Type B pancreatic cell (in vitro differentiated cells): Measurements from ENCODE around the gene EDN2. TPM values are rescaled to one million over a fixed set of nuclear protein-coding genes. Genes with fewer than 3 reads are reported as not detected.

ENCODE experiments used
- DNase-seq: peaks from one replicate; pipeline ENCODE4 v3.0.0; 2021; ENCODE audit warnings: mixed read lengths; ENCODE audit not compliant: unreplicated experiment; ENCODE audit errors: extremely low spot score
- H3K27ac Mint-ChIP-seq: 2 replicates; pipeline ENCODE4 v1.8.0; 2021; ENCODE audit warnings: mild to moderate bottlenecking, mixed read lengths
- H3K27me3 Mint-ChIP-seq: 2 replicates; pipeline ENCODE4 v1.8.0; 2021; ENCODE audit warnings: mixed read lengths
- H3K36me3 Mint-ChIP-seq: 2 replicates; pipeline ENCODE4 v1.8.0; 2021; ENCODE audit warnings: mixed read lengths
- H3K4me1 Mint-ChIP-seq: one replicate; pipeline ENCODE4 v1.8.0; 2021; ENCODE audit warnings: mixed read lengths; ENCODE audit not compliant: unreplicated experiment
- H3K4me3 Mint-ChIP-seq: 2 replicates; pipeline ENCODE4 v1.8.0; 2021; ENCODE audit warnings: mild to moderate bottlenecking, mixed read lengths
- H3K9me3 Mint-ChIP-seq: 2 replicates; pipeline ENCODE4 v1.8.0; 2021; ENCODE audit warnings: mixed read lengths
- total RNA-seq: library from RNA; stranded (reverse); gene quantifications from 2 replicates; pipeline ENCODE4 v1.2.1, GENCODE V29; 2021; ENCODE audit warnings: low replicate concordance
- TF ChIP-seq, protein P1 (sequence below): fragments of 200-600 bp; sonication (generic); conservative IDR thresholded peaks from 2 replicates; pipeline ENCODE4 v1.5.0; 2021; ENCODE audit warnings: antibody characterized with exemption, mild to moderate bottlenecking

EDN2 gene
- total RNA-seq, 1 donor from 2014 or later, result 0.24 TPM

DNA sequence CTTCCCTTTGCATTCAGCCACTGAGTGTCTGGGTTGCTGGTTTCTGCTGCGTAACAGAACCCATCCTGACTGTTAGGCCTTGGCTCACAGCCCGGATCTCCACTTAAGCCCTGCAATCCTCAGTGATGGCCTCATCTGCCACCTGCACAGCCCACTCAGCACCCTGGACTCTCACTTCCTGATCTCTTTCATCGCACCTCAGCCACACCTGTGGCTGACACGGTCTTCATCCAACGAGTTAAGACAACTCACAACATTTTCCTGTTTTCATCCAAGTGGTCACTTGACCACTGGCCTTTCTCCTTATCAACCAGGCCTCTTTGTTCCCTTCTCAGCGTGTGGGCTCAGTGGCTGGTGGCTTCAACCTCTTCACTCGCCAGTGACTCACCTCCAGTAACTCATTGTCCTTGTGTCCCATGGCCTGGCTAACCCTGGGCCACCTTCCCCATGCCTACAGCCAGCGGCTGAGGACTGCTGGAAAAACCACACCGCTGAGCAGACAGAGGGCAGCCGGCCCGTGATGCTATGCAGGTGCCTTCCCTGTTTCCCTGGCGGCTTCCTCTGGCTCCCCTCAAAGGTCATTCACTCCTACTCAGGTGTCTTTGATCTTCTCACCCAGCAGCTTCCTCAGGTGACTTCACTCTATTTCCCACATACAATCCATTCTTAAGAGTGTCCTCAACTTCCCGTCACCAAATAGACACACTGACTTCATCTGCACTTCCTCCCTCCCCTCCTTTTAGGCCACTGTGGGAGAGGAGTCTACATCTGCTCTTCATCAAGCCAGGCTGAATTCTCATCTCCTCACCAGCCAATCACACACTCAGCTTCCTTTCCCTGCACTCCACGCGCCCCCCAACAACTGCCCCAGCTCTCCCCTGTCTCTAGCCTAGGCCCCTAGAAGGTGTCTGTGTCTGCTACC lies 19.9 kb upstream of the EDN2 start:
- peaks cover 5% of the 10 kb centered on the region for H3K27me3 Mint-ChIP-seq
- H3K9me3 Mint-ChIP-seq, result no peaks in the 10 kb centered on the region
- no peak for DNase-seq
- H3K4me1 Mint-ChIP-seq, result peaks cover 31% of the 10 kb centered on the region
- H3K4me3 Mint-ChIP-seq, result peak overlapping the region; percentile 12
- no peaks in the 10 kb centered on the region for H3K36me3 Mint-ChIP-seq
- TF ChIP-seq, protein P1, sequence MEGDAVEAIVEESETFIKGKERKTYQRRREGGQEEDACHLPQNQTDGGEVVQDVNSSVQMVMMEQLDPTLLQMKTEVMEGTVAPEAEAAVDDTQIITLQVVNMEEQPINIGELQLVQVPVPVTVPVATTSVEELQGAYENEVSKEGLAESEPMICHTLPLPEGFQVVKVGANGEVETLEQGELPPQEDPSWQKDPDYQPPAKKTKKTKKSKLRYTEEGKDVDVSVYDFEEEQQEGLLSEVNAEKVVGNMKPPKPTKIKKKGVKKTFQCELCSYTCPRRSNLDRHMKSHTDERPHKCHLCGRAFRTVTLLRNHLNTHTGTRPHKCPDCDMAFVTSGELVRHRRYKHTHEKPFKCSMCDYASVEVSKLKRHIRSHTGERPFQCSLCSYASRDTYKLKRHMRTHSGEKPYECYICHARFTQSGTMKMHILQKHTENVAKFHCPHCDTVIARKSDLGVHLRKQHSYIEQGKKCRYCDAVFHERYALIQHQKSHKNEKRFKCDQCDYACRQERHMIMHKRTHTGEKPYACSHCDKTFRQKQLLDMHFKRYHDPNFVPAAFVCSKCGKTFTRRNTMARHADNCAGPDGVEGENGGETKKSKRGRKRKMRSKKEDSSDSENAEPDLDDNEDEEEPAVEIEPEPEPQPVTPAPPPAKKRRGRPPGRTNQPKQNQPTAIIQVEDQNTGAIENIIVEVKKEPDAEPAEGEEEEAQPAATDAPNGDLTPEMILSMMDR, result no peak
- peak overlapping the region; percentile 57 for H3K27ac Mint-ChIP-seq

DNA sequence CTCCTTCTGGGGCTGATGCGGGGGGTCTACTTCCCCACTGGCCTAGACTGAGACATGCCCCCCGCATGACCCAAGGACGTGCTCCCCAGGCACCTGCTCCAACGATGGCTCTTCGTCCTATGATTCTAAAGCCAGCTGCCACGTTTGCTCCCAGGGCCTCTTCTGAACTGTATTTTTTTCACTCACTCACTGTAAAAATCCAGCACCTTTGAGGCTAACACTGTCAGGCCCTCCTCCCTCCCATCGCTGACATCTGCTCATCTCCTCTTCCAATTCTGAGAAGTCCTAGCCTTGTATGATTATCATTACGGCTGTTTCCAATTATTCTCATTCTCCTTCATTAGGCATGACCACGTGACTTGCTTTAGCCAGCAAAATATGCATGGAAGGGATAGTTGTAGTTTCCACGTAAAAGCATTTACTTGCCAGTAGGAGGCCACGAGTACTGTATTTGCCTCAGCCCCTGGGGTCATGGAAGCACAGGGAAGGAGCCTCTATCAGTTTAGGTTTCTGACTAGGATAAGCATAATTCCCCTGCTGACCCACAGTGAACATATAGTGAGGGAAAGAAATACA lies 19.1 kb upstream of the EDN2 start:
- Mint-ChIP-seq H3K9me3 (no peaks in the 10 kb centered on the region), H3K36me3 (no peaks in the 10 kb centered on the region), H3K4me1 (peaks cover 31% of the 10 kb centered on the region), H3K4me3 (peak overlapping the region; percentile 21), H3K27ac (peak overlapping the region; percentile 57), H3K27me3 (peaks cover 5% of the 10 kb centered on the region)
- DNase-seq, result no peak
- TF ChIP-seq, protein P1, result peak; percentile 55

DNA sequence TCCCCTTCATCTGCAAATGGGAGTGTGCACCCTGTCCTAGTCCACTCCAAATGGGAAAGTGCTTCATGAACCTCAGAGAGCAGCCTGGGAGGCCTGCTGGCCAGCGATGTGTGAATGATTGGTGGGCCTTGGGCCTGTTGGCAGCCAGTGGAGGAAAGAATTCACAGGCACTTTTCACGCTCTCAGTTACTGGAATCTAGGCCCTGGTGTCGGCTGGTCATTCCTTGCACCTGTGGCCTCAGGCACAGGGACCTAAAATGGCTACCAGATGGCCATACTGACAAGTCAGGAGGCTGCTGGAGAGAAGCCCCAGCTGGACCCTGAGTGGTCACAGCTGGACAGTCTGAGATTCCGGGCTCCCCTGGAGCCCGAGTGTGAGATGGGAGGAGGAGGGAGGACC lies 18.4 kb upstream of the EDN2 start:
- Mint-ChIP-seq H3K4me1 (peaks cover 37% of the 10 kb centered on the region), H3K9me3 (no peaks in the 10 kb centered on the region), H3K27me3 (peaks cover 5% of the 10 kb centered on the region), H3K27ac (peak overlapping the region; percentile 16), H3K4me3 (no peak overlapping the region), H3K36me3 (no peaks in the 10 kb centered on the region)
- TF ChIP-seq, protein P1, result no peak
- DNase-seq, result no peak

DNA sequence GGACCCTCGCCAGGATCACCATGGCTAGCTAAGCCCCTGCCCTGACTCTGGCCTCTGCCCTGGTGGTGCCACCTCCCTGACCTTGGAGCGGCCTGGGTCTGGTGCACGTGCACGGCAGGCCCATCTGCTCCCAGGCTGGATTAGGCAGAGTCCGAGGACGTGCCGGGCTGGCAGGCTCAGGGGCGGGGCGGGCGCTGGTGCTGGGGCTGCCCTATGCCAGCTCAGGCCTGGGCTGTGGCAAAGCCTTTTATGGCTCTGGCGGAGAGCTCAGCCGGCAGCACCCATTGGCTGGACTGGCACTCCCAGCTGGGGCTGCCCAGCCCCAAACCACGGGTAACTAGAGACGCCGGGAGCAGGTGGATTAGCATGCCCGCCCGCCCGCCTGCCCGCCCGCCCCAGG lies 17.1 kb upstream of the EDN2 start:
- Mint-ChIP-seq H3K27me3 (no peaks in the 10 kb centered on the region), H3K9me3 (no peaks in the 10 kb centered on the region), H3K4me1 (peaks cover 32% of the 10 kb centered on the region), H3K27ac (no peak overlapping the region), H3K36me3 (no peaks in the 10 kb centered on the region), H3K4me3 (no peak overlapping the region)
- TF ChIP-seq, protein P1, result no peak
- no peak for DNase-seq

DNA sequence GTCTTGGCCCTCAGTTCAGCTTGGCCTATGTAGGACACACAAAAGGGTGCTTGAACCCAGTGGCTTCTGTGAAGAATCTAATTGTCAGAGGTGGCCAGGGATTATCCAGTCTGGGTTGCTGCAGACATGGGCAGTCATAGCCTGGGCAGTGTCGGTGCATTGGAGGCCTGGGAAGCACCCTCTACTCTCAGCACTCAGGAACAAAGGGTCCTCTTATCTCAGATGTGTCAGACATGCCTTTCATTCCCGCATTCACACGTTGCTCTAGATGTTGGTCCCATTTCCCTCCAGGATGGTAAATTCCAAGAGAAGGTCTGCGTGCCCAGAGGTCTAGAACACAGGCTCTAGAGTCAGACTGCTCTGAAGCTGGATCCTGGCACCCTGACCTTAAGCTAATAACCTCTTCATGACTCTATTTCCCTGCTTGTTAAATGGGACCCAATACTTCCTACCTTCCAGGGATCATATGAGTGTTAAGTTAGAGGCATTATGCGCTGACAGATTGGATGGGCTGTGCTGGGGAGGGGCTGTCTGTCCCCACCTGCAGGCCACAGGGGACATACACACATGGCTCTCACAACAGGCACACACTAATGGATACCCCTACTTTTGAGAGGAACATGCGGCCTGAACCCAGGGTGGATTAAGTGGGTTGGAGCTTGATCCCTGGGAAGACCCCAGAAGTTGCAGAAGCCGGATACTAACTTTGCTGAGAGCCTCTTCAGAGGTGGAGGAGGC lies 16.5 kb upstream of the EDN2 start:
- Mint-ChIP-seq H3K4me3 (no peak overlapping the region), H3K9me3 (no peaks in the 10 kb centered on the region), H3K27ac (peak overlapping the region; percentile 20), H3K4me1 (peaks cover 32% of the 10 kb centered on the region), H3K27me3 (no peaks in the 10 kb centered on the region), H3K36me3 (no peaks in the 10 kb centered on the region)
- no peak for DNase-seq
- TF ChIP-seq, protein P1, result no peak
